Measurements from ENCODE around the gene BGLAP. TPM values are rescaled to one million over a fixed set of nuclear protein-coding genes. Genes with fewer than 3 reads are reported as not detected.
"Not testable (repeated sequence)": the region's sequence is repeated elsewhere in the genome, so short reads cannot be mapped to it uniquely, and the experiment has no call there.

Gene BGLAP
- total RNA-seq, 1 experiment from 2014 or later = 2.4 TPM

DNA sequence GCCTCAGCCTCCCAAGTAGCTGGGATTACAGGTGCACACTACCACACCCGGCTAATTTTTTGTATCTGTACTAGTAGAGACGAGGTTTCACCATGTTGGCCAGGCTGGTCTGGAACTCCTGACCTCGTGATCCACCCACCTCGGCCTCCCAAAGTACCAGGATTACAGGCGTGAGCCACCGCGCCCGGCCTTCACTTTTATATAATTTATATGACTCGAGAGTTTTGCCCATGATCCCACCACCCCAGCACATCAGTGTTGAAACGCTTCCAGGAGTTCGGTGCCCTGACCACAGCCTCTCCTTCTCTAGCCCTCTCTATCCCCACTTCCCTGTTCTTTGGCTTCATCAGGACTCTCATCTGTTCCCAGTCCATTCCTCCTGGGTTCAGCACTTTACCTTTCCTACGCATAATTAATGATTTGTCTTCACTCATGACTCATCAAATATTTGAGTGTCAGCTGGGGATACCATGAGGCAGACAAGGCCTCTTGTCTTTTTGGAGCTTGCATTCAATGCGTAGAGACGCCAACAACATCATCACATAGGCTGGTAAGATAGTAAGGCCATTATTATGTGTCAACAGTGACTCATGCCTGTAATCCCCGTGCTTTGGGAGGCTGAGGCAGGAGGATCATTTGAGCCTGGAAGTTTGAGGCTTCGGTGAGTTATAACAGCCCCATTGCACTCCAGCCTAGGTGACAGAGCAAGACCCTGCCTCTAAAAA lies 27.8 kb upstream of the BGLAP start:
- H3K79me2 ChIP-seq (ENCODE audit: insufficient read depth, low read length) = no peaks in the 10 kb centered on the region
- no peaks in the 10 kb centered on the region for H3K9me3 Mint-ChIP-seq
- WGBS (ENCODE audit: extremely low coverage, insufficient read length, low lambda C conversion rate) = no CpG with 5 or more reads among the region's 16 CpGs

DNA sequence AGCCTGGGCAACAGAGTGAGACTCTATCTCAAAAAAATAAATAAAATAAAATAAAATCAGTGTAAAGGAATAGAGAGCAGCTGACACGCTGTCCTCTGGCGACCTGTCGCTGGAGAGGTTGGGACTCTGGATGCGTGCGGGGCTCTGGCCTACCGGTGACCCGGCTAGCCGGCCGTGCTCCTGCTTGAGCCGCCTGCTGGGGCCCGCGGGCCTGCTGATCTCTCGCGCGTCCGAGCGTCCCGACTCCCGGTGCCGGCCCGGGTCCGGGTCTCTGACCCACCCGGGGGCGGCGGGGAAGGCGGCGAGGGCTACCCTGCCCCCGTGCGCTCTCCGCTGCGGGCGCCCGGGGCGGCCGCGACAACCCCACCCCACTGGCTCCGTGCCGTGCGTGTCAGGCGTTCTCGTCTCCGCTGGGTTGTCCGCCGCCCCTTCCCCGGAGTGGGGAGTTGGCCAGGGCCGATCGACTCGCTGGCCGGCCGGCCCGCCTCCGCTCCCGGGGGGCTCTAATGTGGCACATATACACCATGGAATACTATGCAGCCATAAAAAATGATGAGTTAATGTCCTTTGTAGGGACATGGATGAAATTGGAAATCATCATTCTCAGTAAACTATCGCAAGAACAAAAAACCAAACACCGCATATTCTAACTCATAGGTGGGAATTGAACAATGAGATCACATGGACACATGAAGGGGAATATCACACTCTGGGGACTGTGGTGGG lies 25.5 kb upstream of the BGLAP start:
- H3K4me2 ChIP-seq (ENCODE audit: insufficient read depth, insufficient read length, low read length); H3K27me3 ChIP-seq (ENCODE audit: insufficient read depth, low read length); H3K4ac ChIP-seq (ENCODE audit: low read depth, low read length); H2BK12ac ChIP-seq (ENCODE audit: insufficient read length, low read depth, low read length); H2BK5ac ChIP-seq (ENCODE audit: insufficient read length, low read length); H3K9me3 Mint-ChIP-seq; H4K8ac ChIP-seq (replicated peaks; ENCODE audit: insufficient read length, low read depth, low read length); DNase-seq; H3K18ac ChIP-seq (ENCODE audit: insufficient read length, low read depth, low read length); H2AFZ ChIP-seq (ENCODE audit: low read length); H3K9me3 ChIP-seq (ENCODE audit: control insufficient read depth, low read depth, low read length); H3K27me3 Mint-ChIP-seq (ENCODE audit: low read depth); H3K9ac ChIP-seq (ENCODE audit: extremely low read depth, insufficient read length, low read length); H4K5ac ChIP-seq (ENCODE audit: insufficient read length, low read depth, low read length); H2BK120ac ChIP-seq (ENCODE audit: low read depth, low read length, poor library complexity, severe bottlenecking); H3K79me2 ChIP-seq (ENCODE audit: insufficient read depth, low read length); H3K4me3 Mint-ChIP-seq; H3K23ac ChIP-seq (ENCODE audit: insufficient read length, low read depth, low read length); H4K91ac ChIP-seq (ENCODE audit: insufficient read length, low read depth, low read length); H3K14ac ChIP-seq (ENCODE audit: insufficient read depth, low read length); H2BK20ac ChIP-seq (ENCODE audit: low read depth, low read length, poor library complexity, severe bottlenecking); H3K27ac ChIP-seq (ENCODE audit: insufficient read length, low read depth, low read length); H3T11ph ChIP-seq (ENCODE audit: low read length); H2AK5ac ChIP-seq (ENCODE audit: insufficient read length, low read length); H2BK15ac ChIP-seq (ENCODE audit: low read depth, low read length); H3K79me1 ChIP-seq (ENCODE audit: insufficient read depth, low read depth, low read length, poor library complexity, severe bottlenecking); H3K4me1 ChIP-seq (ENCODE audit: insufficient read depth, low read length); H3K23me2 ChIP-seq (ENCODE audit: insufficient read length, low read depth, low read length, poor library complexity, severe bottlenecking); H3K56ac ChIP-seq (ENCODE audit: insufficient read length, low read depth, low read length); H3K27ac Mint-ChIP-seq; H4K20me1 ChIP-seq (ENCODE audit: control insufficient read depth, insufficient read depth, insufficient read length): not testable (repeated sequence)
- Mint-ChIP-seq H3K36me3 (ENCODE audit: insufficient read depth in 1 of 3, low read depth in 3 of 3) (peaks cover 18 to 57% (median 47%) of the 10 kb centered on the region in 3 experiments), H3K4me1 (peaks cover 15 to 18% of the 10 kb centered on the region in 2 experiments)
- WGBS (ENCODE audit: extremely low coverage, insufficient read length, low lambda C conversion rate) = no CpG with 5 or more reads among the region's 55 CpGs

More for the DNA sequence above, 27.8 kb upstream of the BGLAP start:
- H2AFZ ChIP-seq (ENCODE audit: low read length) = no peak overlapping the region
- H4K5ac ChIP-seq (ENCODE audit: insufficient read length, low read depth, low read length) = no peak overlapping the region
- no peak overlapping the region for H3K14ac ChIP-seq (ENCODE audit: insufficient read depth, low read length)
- no peak overlapping the region for H4K91ac ChIP-seq (ENCODE audit: insufficient read length, low read depth, low read length)
- no peak overlapping the region for H3K23ac ChIP-seq (ENCODE audit: insufficient read length, low read depth, low read length)
- no peak overlapping the region for H2BK12ac ChIP-seq (ENCODE audit: insufficient read length, low read depth, low read length)
- no peak overlapping the region for H2BK20ac ChIP-seq (ENCODE audit: low read depth, low read length, poor library complexity, severe bottlenecking)
- H3K9ac ChIP-seq (ENCODE audit: extremely low read depth, insufficient read length, low read length) = no peak overlapping the region
- H4K20me1 ChIP-seq (ENCODE audit: control insufficient read depth, insufficient read depth, insufficient read length) = no peaks in the 10 kb centered on the region
- no peak overlapping the region for H2AK5ac ChIP-seq (ENCODE audit: insufficient read length, low read length)
- H3K27me3 Mint-ChIP-seq (ENCODE audit: low read depth) = peaks cover 2% of the 10 kb centered on the region; the same call in 1 of the 2 replicates
- no peak overlapping the region for H2BK120ac ChIP-seq (ENCODE audit: low read depth, low read length, poor library complexity, severe bottlenecking)
- no peak overlapping the region for H3K27ac ChIP-seq (ENCODE audit: insufficient read length, low read depth, low read length)
- peaks cover 15 to 60% (median 29%) of the 10 kb centered on the region in 3 experiments for H3K36me3 Mint-ChIP-seq (ENCODE audit: insufficient read depth in 1 of 3, low read depth in 3 of 3)
- no peak overlapping the region for H4K8ac ChIP-seq (replicated peaks; ENCODE audit: insufficient read length, low read depth, low read length)
- no peak for DNase-seq
- no peaks in the 10 kb centered on the region for H3K9me3 ChIP-seq (ENCODE audit: control insufficient read depth, low read depth, low read length)
- H3K4me1 Mint-ChIP-seq = peaks cover 19% of the 10 kb centered on the region in 2 experiments
- no peak overlapping the region for H2BK15ac ChIP-seq (ENCODE audit: low read depth, low read length)
- no peak overlapping the region for H2BK5ac ChIP-seq (ENCODE audit: insufficient read length, low read length)
- peaks cover 8% of the 10 kb centered on the region for H3K23me2 ChIP-seq (ENCODE audit: insufficient read length, low read depth, low read length, poor library complexity, severe bottlenecking)
- peak overlapping the region in 2 of 3 experiments; percentile 78 to 90; a peak in 4 of 7 replicates for H3K27ac Mint-ChIP-seq
- no peak overlapping the region for H3T11ph ChIP-seq (ENCODE audit: low read length)
- H3K4me2 ChIP-seq (ENCODE audit: insufficient read depth, insufficient read length, low read length) = no peak overlapping the region
- no peak overlapping the region for H3K18ac ChIP-seq (ENCODE audit: insufficient read length, low read depth, low read length)
- peak overlapping the region; percentile 67 to 94 for H3K4me3 Mint-ChIP-seq
- H3K27me3 ChIP-seq (ENCODE audit: insufficient read depth, low read length) = no peaks in the 10 kb centered on the region
- TF ChIP-seq, protein P1, sequence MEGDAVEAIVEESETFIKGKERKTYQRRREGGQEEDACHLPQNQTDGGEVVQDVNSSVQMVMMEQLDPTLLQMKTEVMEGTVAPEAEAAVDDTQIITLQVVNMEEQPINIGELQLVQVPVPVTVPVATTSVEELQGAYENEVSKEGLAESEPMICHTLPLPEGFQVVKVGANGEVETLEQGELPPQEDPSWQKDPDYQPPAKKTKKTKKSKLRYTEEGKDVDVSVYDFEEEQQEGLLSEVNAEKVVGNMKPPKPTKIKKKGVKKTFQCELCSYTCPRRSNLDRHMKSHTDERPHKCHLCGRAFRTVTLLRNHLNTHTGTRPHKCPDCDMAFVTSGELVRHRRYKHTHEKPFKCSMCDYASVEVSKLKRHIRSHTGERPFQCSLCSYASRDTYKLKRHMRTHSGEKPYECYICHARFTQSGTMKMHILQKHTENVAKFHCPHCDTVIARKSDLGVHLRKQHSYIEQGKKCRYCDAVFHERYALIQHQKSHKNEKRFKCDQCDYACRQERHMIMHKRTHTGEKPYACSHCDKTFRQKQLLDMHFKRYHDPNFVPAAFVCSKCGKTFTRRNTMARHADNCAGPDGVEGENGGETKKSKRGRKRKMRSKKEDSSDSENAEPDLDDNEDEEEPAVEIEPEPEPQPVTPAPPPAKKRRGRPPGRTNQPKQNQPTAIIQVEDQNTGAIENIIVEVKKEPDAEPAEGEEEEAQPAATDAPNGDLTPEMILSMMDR (conservative IDR thresholded peaks at IDR 0.05) = no peak
- no peaks in the 10 kb centered on the region for H3K4me1 ChIP-seq (ENCODE audit: insufficient read depth, low read length)
- H3K79me1 ChIP-seq (ENCODE audit: insufficient read depth, low read depth, low read length, poor library complexity, severe bottlenecking) = no peaks in the 10 kb centered on the region
- no peak overlapping the region for H3K56ac ChIP-seq (ENCODE audit: insufficient read length, low read depth, low read length)
- H3K4ac ChIP-seq (ENCODE audit: low read depth, low read length) = no peak overlapping the region

Data from H9 (cell line).